GM23338 (cell line): Measurements from ENCODE around the gene UBE2S. TPM values are rescaled to one million over a fixed set of nuclear protein-coding genes. Genes with fewer than 3 reads are reported as not detected.

Source experiments
- ATAC-seq: fragments of 200-7000 bp; cut with Tn5 transposase; 3 replicates; pipeline ENCODE4 v1.9.1; 2020
- DNase-seq: peaks from one replicate; pipeline ENCODE4 v3.0.0-alpha.2; 2015; ENCODE audit warnings: low spot score
- H2AFZ ChIP-seq: fragments of 200-600 bp; sonication (generic); 2 replicates; pipeline ENCODE4 v1.8.0; 2016; ENCODE audit warnings: antibody characterized with exemption, mild to moderate bottlenecking, moderate library complexity
- H3F3A ChIP-seq: fragments of 200-600 bp; sonication (generic); replicated peaks from 2 replicates; pipeline ENCODE4 v1.8.0; 2017; ENCODE audit warnings: antibody characterized with exemption, mixed run types, low read depth
- H3K27ac ChIP-seq: fragments of 200-600 bp; sonication (generic); 2 replicates; pipeline ENCODE4 v1.6.1; 2016; ENCODE audit warnings: low read depth
- H3K27me3 ChIP-seq: fragments of 200-600 bp; sonication (generic); 2 replicates; pipeline ENCODE4 v1.8.0; 2016; ENCODE audit warnings: mild to moderate bottlenecking, mixed run types, moderate library complexity; ENCODE audit not compliant: insufficient read depth
- H3K36me3 ChIP-seq: fragments of 200-600 bp; sonication (generic); 2 replicates; pipeline ENCODE4 v1.8.0; 2016; ENCODE audit warnings: mild to moderate bottlenecking; ENCODE audit not compliant: insufficient read depth
- H3K4me1 ChIP-seq: fragments of 200-600 bp; sonication (generic); 2 replicates; pipeline ENCODE4 v1.8.0; 2016; ENCODE audit warnings: mild to moderate bottlenecking, moderate library complexity; ENCODE audit not compliant: insufficient read depth
- H3K4me2 ChIP-seq: fragments of 200-600 bp; sonication (generic); 2 replicates; pipeline ENCODE4 v1.7.1; 2017; ENCODE audit warnings: mixed run types
- H3K4me3 ChIP-seq: fragments of 200-600 bp; sonication (generic); 2 replicates; pipeline ENCODE4 v1.6.1; 2016; ENCODE audit warnings: mixed run types
- H3K79me2 ChIP-seq: fragments of 200-600 bp; sonication (generic); replicated peaks from 2 replicates; pipeline ENCODE4 v1.8.0; 2017; ENCODE audit warnings: mild to moderate bottlenecking; ENCODE audit not compliant: insufficient read depth
- H3K9me2 ChIP-seq: fragments of 200-600 bp; sonication (generic); 2 replicates; pipeline ENCODE4 v1.8.0; 2017; ENCODE audit not compliant: insufficient read depth
- H4K20me1 ChIP-seq: fragments of 200-600 bp; sonication (generic); replicated peaks from 2 replicates; pipeline ENCODE4 v1.8.0; 2017; ENCODE audit warnings: mild to moderate bottlenecking; ENCODE audit not compliant: insufficient read depth
- H3K27ac Mint-ChIP-seq: 2 replicates; pipeline ENCODE4 v1.8.0; 2020; ENCODE audit warnings: inconsistent platforms, mild to moderate bottlenecking, moderate library complexity, mixed read lengths
- H3K27me3 Mint-ChIP-seq: 3 replicates; pipeline ENCODE4 v1.8.0; 2022; ENCODE audit warnings: low read depth, mild to moderate bottlenecking, moderate library complexity, mixed read lengths, inconsistent platforms; ENCODE audit not compliant: insufficient read depth, poor library complexity
- H3K36me3 Mint-ChIP-seq: 3 replicates; pipeline ENCODE4 v1.8.0; 2021; ENCODE audit warnings: low read depth, mild to moderate bottlenecking, inconsistent platforms, moderate library complexity, mixed read lengths
- H3K4me1 Mint-ChIP-seq: 3 replicates; pipeline ENCODE4 v1.8.0; 2020; ENCODE audit warnings: mild to moderate bottlenecking, inconsistent platforms, mixed read lengths
- H3K4me3 Mint-ChIP-seq: 3 replicates; pipeline ENCODE4 v1.8.0; 2021; ENCODE audit warnings: moderate library complexity, mild to moderate bottlenecking, inconsistent platforms, mixed read lengths
- H3K9me3 Mint-ChIP-seq: 3 replicates; pipeline ENCODE4 v1.8.0; 2020; ENCODE audit warnings: moderate library complexity, mild to moderate bottlenecking, inconsistent platforms, mixed read lengths
- CREB1 ChIP-seq: fragments of 250-450 bp; sonication (Bioruptor Pico); IDR thresholded peaks from 2 replicates; pipeline ENCODE4 v1.5.0; 2020; ENCODE audit warnings: low read depth, mild to moderate bottlenecking, moderate library complexity
- EZH2 ChIP-seq: fragments of 200-600 bp; sonication (generic); IDR thresholded peaks from one replicate; pipeline ENCODE4 v1.8.0; 2017; ENCODE audit warnings: antibody characterized with exemption, mild to moderate bottlenecking, low read depth; ENCODE audit not compliant: unreplicated experiment
- EZH2phosphoT487 ChIP-seq: fragments of 200-600 bp; sonication (generic); IDR thresholded peaks from one replicate; pipeline ENCODE4 v1.8.1; 2018; ENCODE audit warnings: antibody characterized with exemption; ENCODE audit not compliant: unreplicated experiment
- NANOG ChIP-seq: IDR thresholded peaks from 2 replicates; pipeline ENCODE4 v1.6.1; 2016; ENCODE audit warnings: antibody characterized with exemption, borderline replicate concordance
- POLR2AphosphoS5 ChIP-seq: IDR thresholded peaks from 2 replicates; pipeline ENCODE4 v1.6.1; 2016; ENCODE audit warnings: antibody characterized with exemption, low read depth
- STAT1 ChIP-seq: IDR thresholded peaks from one replicate; pipeline ENCODE4 v1.6.1; 2016; ENCODE audit warnings: antibody characterized with exemption; ENCODE audit not compliant: unreplicated experiment
- ZNF114 ChIP-seq: fragments of 250-450 bp; sonication (Bioruptor Pico); IDR thresholded peaks from 2 replicates; pipeline ENCODE4 v1.5.0; 2020; ENCODE audit warnings: mild to moderate bottlenecking, moderate library complexity
- ZNF331 ChIP-seq: fragments of 250-450 bp; sonication (Bioruptor Pico); IDR thresholded peaks from 2 replicates; pipeline ENCODE4 v1.5.0; 2020; ENCODE audit warnings: low read depth, mild to moderate bottlenecking, moderate library complexity
- polyA plus RNA-seq: library from polyadenylated mRNA; unstranded; fragments of >200 nt; fragmentation: Nextera tagmentation; extraction: Ambion mirVana; gene quantifications from 2 replicates; pipeline ENCODE4 v1.2.1, GENCODE V29; 2016
- total RNA-seq: library from RNA; depleted of rRNA; stranded (reverse); fragments of >200 nt; shearing (Covaris generic); gene quantifications from 2 replicates; pipeline ENCODE4 v1.2.3, GENCODE V29; 2014
- TF ChIP-seq, protein P1 (sequence below), 2 experiments: fragments of 200-600 bp in 1 of 2; sonication (generic) in 1 of 2; conservative IDR thresholded peaks; 2 replicates each; pipeline versions ENCODE4 v1.5.1 to v1.6.1; 2016 to 2017; ENCODE audit warnings: antibody characterized with exemption in 2 of 2, low read depth in 2 of 2, mild to moderate bottlenecking in 2 of 2, moderate library complexity in 1 of 2
- TF ChIP-seq, protein P2 (sequence below): IDR thresholded peaks from 2 replicates; pipeline ENCODE4 v1.6.1; 2016; ENCODE audit warnings: antibody characterized with exemption

Gene UBE2S
- total and polyA plus RNA-seq, 2 experiments from 2014 or later: 363 to 533 TPM

DNA sequence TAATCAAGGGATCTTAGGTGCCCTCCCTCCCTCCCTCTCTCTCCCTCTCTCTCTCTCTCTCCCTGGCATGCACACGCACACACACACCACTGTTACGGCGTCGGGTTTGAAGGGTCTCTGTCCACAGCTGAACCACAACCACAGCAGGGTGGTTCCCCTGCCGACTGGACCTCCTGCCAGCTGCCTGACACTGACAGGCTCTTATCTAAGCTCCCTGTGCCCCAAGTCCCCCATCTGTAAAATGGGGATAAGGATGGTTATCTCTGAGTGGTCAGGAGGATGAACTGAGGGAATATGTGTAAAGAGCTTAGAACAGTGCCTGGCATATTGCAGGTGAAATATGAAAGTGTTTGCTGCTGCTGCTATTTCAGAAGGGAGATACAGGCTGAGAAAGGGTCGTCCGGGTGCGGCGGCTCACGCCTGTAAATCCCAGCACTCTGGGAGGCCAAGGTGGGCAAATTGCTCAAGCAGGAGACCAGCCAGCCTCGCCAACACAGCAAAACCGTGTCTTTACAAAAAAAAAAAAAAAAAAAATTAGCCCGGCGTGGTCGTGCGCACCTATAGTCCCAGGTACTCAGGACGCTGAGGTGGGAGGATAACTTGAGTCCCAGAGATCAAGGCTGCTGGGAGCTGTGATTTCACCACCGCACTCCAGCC is 36.4 kb upstream of the UBE2S start:
- H3K4me2 ChIP-seq: peak overlapping the region; percentile 77; the same call in 1 of the 2 replicates
- H4K20me1 ChIP-seq: no peaks in the 10 kb centered on the region
- H3K36me3 Mint-ChIP-seq: no peaks in the 10 kb centered on the region; the same call in 2 of the 3 replicates
- peaks cover 14% of the 10 kb centered on the region for H3F3A ChIP-seq
- H3K4me1 Mint-ChIP-seq: peaks cover 22% of the 10 kb centered on the region
- no peak overlapping the region for H2AFZ ChIP-seq
- H3K4me3 ChIP-seq: peak overlapping the region; percentile 54; the same call in 1 of the 2 replicates
- peak overlapping the region; percentile 76; the same call in 2 of the 3 replicates for H3K4me3 Mint-ChIP-seq
- no peak overlapping the region for H3K27ac Mint-ChIP-seq
- ATAC-seq (no peak), DNase-seq (no peak)
- peaks cover 69% of the 10 kb centered on the region for H3K27me3 Mint-ChIP-seq
- no peaks in the 10 kb centered on the region for H3K36me3 ChIP-seq
- H3K9me3 Mint-ChIP-seq: no peaks in the 10 kb centered on the region; the same call in none of the 3 replicates
- H3K4me1 ChIP-seq: peaks cover 12% of the 10 kb centered on the region; the same call in 1 of the 2 replicates
- TF ChIP-seq, protein P1, sequence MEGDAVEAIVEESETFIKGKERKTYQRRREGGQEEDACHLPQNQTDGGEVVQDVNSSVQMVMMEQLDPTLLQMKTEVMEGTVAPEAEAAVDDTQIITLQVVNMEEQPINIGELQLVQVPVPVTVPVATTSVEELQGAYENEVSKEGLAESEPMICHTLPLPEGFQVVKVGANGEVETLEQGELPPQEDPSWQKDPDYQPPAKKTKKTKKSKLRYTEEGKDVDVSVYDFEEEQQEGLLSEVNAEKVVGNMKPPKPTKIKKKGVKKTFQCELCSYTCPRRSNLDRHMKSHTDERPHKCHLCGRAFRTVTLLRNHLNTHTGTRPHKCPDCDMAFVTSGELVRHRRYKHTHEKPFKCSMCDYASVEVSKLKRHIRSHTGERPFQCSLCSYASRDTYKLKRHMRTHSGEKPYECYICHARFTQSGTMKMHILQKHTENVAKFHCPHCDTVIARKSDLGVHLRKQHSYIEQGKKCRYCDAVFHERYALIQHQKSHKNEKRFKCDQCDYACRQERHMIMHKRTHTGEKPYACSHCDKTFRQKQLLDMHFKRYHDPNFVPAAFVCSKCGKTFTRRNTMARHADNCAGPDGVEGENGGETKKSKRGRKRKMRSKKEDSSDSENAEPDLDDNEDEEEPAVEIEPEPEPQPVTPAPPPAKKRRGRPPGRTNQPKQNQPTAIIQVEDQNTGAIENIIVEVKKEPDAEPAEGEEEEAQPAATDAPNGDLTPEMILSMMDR (conservative IDR thresholded peaks at IDR 0.05; ENCODE audit: low read depth in 2 of 2): no peak
- peak; percentile 34 for TF ChIP-seq EZH2
- H3K79me2 ChIP-seq: no peaks in the 10 kb centered on the region
- H3K27me3 ChIP-seq: peaks cover 88% of the 10 kb centered on the region
- H3K9me2 ChIP-seq: no peaks in the 10 kb centered on the region
- H3K27ac ChIP-seq: no peak overlapping the region

DNA sequence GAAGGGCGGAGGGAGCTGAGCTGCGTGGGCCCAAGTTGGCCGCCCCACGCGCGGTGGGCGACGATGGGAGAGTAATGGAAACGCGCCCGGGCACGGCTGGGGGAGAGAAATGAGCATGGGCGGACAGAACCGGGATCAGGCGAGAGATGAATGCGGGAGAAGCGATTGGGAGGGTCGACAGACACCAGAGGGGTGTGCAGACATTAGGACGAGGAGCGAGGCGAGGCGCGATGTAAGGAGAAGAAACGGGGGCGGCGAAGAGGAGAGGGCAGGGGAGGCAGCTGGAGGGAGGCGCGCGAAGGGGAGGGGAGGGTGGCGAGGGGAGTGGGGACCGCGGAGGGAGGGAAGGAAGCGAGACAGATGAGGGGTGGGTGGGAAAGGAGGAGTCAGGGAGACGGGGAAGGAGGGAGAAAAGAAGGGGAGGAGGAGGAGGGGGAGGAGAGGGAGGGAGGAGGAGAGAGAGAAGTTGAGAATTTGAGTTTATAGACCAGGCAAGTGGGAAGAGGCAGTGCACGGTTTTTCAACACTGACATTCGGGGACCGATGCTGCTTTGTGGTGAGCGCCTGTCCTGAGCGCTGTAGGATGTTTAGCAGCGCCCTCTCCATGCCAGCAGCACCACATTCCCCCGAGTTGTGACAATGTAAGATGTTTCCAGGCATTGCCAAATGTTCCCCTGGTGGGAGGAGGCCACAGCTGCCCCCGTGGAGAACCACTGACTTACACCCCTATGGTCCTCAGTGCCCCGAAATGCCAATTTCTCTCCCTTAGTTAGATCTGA is 35.6 kb upstream of the UBE2S start, which contains the start of gene SHISA7:
Gene SHISA7 (minus strand): TSS at position 256 of the 779 bp plus-strand sequence. CDS start 437 bp downstream, outside the sequence.
- Histone ChIP-seq H3K4me3 (peak within 1 kb of the TSS; percentile 67), H2AFZ (no peak within 1 kb of the TSS), H3K4me2 (peak within 1 kb of the TSS; percentile 87), H3K27me3 (peaks cover 94% of the 10 kb centered on the region), H3K4me1 (peaks cover 12% of the 10 kb centered on the region; the same call in 1 of the 2 replicates), H3K27ac (no peak within 1 kb of the TSS), H3K9me2 (no peaks in the 10 kb centered on the region), H4K20me1 (no peaks in the 10 kb centered on the region), H3K36me3 (no peaks in the 10 kb centered on the region), H3K79me2 (no peaks in the 10 kb centered on the region), H3F3A (peaks cover 14% of the 10 kb centered on the region)
- peaks cover 76% of the 10 kb centered on the region for H3K27me3 Mint-ChIP-seq
- no peaks in the 10 kb centered on the region; the same call in 2 of the 3 replicates for H3K36me3 Mint-ChIP-seq
- DNase-seq: peak; percentile 69
- peak within 1 kb of the TSS; percentile 76 for H3K4me3 Mint-ChIP-seq
- peak; percentile 66 for TF ChIP-seq EZH2
- TF ChIP-seq POLR2AphosphoS5: no peak
- peak; percentile 2; the same call in 2 of the 3 replicates for ATAC-seq
- H3K4me1 Mint-ChIP-seq: peaks cover 22% of the 10 kb centered on the region
- H3K27ac Mint-ChIP-seq: no peak within 1 kb of the TSS
- H3K9me3 Mint-ChIP-seq: no peaks in the 10 kb centered on the region; the same call in none of the 3 replicates

DNA sequence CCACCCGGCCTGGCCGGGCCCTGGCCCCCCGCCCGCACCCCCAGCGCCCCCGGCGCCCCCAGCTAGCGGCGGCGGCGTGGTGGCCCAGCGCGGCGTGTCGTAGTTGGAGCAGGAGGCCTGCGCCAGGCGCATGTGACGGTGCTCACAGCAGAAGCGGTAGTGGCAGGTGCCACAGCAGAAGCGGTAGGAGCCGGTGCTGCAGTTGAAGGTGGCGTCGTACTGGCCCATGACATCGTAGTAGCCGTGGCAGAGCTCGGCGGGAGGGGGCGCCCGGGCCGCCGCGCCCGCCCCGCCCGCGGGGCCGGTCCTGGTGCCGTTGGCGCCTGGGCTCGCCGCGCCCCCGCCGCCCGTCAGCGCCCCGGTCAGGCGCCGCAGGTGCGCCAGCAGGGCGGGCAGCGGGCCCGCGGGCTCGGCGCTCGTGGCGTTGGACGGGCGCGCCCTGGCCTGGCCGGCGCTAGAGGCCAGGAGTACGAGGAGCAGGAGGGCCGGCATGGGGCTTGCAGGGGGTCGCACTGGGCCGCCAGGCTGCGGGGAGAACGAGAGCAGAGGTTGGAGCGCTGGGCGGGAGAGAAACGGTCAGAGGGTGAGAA is 34.9 kb upstream of the UBE2S start:
- Histone ChIP-seq H3K4me3 (peak overlapping the region; percentile 67), H3K9me2 (no peaks in the 10 kb centered on the region), H3K4me2 (peak overlapping the region; percentile 87), H3K79me2 (no peaks in the 10 kb centered on the region), H3K4me1 (peaks cover 12% of the 10 kb centered on the region; the same call in 1 of the 2 replicates), H3K36me3 (no peaks in the 10 kb centered on the region), H3K27me3 (peaks cover 92% of the 10 kb centered on the region), H2AFZ (no peak overlapping the region), H4K20me1 (no peaks in the 10 kb centered on the region), H3K27ac (no peak overlapping the region), H3F3A (peaks cover 14% of the 10 kb centered on the region)
- Mint-ChIP-seq H3K27ac (no peak overlapping the region), H3K4me1 (peaks cover 23% of the 10 kb centered on the region), H3K36me3 (no peaks in the 10 kb centered on the region; the same call in 2 of the 3 replicates), H3K27me3 (peaks cover 81% of the 10 kb centered on the region), H3K9me3 (no peaks in the 10 kb centered on the region; the same call in none of the 3 replicates), H3K4me3 (peak overlapping the region; percentile 76)
- peak; percentile 2; the same call in 2 of the 3 replicates for ATAC-seq
- DNase-seq: peak; percentile 62
- TF ChIP-seq EZH2phosphoT487 (no peak), ZNF331 (no peak), ZNF114 (CRISPR knock-in tag) (no peak), POLR2AphosphoS5 (no peak), STAT1 (no peak), CREB1 (CRISPR knock-in tag) (no peak), EZH2 (no peak), NANOG (no peak)
- TF ChIP-seq, protein P1 (conservative IDR thresholded peaks at IDR 0.05; ENCODE audit: low read depth in 2 of 2): no peak; a peak in 1 of 4 replicates
- TF ChIP-seq, protein P2, sequence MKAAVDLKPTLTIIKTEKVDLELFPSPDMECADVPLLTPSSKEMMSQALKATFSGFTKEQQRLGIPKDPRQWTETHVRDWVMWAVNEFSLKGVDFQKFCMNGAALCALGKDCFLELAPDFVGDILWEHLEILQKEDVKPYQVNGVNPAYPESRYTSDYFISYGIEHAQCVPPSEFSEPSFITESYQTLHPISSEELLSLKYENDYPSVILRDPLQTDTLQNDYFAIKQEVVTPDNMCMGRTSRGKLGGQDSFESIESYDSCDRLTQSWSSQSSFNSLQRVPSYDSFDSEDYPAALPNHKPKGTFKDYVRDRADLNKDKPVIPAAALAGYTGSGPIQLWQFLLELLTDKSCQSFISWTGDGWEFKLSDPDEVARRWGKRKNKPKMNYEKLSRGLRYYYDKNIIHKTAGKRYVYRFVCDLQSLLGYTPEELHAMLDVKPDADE: no peak
